ENCODE results near the gene GIGYF2.
A peak's percentile ranks its signal among the peaks of the same experiment; 100 is the strongest.

GIGYF2 gene

DNA sequence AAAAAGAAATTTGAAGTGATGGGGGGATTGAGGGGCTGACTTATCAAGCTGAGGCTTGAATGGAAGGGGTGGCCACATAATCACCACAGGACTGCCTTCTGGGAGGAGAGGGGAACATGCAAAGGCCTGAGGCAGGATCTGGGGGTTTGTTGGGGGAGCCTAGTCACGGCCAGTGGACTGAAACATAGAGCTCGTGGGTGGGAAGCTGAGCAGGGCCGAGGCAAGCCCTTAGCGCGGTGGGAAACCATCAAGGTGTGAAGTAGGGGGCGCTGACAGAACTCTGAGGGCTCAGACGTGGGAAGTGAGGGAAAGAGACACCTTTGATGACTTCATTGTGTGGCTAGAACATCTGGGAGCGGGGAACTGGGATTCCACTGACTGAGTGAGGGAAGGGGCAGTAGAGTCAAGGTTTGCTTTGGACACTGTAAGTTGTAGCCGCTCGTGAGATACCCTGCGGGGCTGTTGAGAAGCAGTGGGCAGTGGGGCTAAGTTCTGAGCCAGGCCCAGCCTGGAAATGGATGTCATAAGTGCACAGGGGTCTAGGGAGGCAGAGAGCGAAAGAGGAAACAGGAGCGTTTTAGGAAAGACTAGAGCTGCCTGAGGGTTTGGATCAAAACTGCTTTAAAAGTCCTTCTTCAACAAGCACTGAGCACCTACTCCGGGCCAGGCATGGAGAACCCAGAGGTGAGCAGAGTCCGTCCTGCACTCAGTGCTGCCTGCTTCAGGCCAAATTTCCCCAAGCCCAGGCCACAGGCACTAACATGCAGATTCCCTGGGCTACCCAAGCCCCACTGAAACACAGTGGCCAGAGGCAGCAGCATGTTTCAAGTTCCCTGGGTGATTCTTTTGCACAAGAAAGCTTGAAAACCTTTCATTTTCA, 172.2 kb downstream of the GIGYF2 start:
- H3K4me3 Mint-ChIP-seq = no peak overlapping the region
- no peaks in the 10 kb centered on the region for H3K36me3 Mint-ChIP-seq
- H3K4me1 Mint-ChIP-seq (ENCODE audit: low read depth) = no peaks in the 10 kb centered on the region
- no peaks in the 10 kb centered on the region for H3K9me3 Mint-ChIP-seq (ENCODE audit: low read depth)
- no peak overlapping the region for H3K27ac Mint-ChIP-seq
- peaks cover 1% of the 10 kb centered on the region for H3K27me3 Mint-ChIP-seq

DNA sequence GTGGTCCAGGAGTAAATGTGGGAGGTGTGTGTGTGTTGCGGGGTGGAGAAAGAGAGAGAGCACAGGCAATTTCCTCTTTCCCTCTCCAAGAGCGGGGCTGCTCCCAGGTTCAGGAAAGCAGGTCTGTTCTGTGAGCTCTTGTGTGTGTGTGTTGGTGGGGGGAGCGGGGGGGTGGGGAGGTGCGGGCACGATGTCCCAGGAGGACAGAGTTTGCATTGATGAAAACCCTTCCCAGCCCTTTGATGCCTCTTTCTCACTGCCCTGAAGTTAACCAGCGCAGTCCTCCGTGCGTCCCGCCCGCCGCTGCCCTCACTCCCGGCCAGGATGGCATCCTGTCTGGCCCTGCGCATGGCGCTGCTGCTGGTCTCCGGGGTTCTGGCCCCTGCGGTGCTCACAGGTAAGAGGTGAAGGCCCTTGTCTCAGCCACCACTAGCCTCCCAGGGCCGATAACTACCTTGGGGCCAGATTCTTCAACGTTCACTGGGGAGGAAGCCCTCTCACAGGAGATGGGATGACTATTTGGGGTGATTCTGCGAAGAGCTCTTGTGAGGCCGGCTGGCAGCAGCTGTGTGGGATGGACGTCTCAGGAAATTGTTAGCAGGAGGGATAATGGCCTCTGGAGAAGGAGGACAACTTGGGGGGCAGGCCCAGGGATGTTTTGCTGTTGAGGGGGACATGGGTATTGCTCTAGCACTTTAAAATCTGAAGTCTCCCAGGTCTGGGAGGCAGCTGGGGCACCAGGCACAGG, 173.1 kb downstream of the GIGYF2 start, which contains the start of gene SNORC:
TSS of gene SNORC (plus strand) at position 247 of the 748 bp plus-strand sequence. CDS start at position 325, 78 bp downstream.
- Mint-ChIP-seq H3K4me1 (ENCODE audit: low read depth) (peaks cover 1% of the 10 kb centered on the region), H3K27me3 (peaks cover 3% of the 10 kb centered on the region), H3K4me3 (no peak within 1 kb of the TSS), H3K36me3 (no peaks in the 10 kb centered on the region), H3K9me3 (ENCODE audit: low read depth) (no peaks in the 10 kb centered on the region), H3K27ac (no peak within 1 kb of the TSS)

DNA sequence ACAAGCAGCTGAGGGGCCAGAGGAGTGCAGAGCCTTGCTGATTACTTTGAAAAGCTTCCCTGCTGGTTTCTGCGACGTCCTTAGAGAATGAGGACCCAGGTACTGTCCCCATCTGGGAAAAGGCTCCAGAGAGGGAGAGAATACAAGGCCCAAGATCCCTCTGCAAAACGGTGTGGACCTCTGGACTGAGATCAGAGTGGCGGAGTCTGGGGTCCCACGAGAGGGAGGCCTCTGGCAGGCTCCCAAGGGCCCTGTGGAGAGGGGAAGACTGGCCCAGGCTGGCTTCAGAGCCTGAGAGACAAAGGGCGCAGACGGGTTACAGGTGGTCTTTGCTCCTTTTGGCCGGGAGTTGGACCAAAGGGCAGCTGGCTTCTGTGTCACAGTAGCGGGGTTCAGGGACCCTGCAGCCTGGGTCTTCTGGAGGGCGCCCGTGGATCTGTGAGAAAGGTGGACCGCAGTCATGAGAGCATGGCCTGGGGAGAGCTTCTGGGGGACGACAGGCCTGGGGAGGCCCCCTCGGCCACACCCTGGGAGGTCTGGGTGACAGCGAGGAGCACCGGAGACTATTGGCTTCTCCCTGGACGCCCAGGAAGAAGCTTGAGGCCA, 173.7 kb downstream of the GIGYF2 start:
- H3K9me3 Mint-ChIP-seq (ENCODE audit: low read depth) = no peaks in the 10 kb centered on the region
- H3K27ac Mint-ChIP-seq = no peak overlapping the region
- H3K4me3 Mint-ChIP-seq = no peak overlapping the region
- peaks cover 5% of the 10 kb centered on the region for H3K27me3 Mint-ChIP-seq
- peaks cover 3% of the 10 kb centered on the region for H3K4me1 Mint-ChIP-seq (ENCODE audit: low read depth)
- no peaks in the 10 kb centered on the region for H3K36me3 Mint-ChIP-seq

GRCh38 chr2:232871418-232871834, 174.3 kb downstream of the GIGYF2 start:
- Mint-ChIP-seq H3K27ac (no peak overlapping the region), H3K9me3 (ENCODE audit: low read depth) (no peaks in the 10 kb centered on the region), H3K4me1 (ENCODE audit: low read depth) (peaks cover 3% of the 10 kb centered on the region), H3K4me3 (no peak overlapping the region), H3K36me3 (no peaks in the 10 kb centered on the region), H3K27me3 (peaks cover 5% of the 10 kb centered on the region)

DNA sequence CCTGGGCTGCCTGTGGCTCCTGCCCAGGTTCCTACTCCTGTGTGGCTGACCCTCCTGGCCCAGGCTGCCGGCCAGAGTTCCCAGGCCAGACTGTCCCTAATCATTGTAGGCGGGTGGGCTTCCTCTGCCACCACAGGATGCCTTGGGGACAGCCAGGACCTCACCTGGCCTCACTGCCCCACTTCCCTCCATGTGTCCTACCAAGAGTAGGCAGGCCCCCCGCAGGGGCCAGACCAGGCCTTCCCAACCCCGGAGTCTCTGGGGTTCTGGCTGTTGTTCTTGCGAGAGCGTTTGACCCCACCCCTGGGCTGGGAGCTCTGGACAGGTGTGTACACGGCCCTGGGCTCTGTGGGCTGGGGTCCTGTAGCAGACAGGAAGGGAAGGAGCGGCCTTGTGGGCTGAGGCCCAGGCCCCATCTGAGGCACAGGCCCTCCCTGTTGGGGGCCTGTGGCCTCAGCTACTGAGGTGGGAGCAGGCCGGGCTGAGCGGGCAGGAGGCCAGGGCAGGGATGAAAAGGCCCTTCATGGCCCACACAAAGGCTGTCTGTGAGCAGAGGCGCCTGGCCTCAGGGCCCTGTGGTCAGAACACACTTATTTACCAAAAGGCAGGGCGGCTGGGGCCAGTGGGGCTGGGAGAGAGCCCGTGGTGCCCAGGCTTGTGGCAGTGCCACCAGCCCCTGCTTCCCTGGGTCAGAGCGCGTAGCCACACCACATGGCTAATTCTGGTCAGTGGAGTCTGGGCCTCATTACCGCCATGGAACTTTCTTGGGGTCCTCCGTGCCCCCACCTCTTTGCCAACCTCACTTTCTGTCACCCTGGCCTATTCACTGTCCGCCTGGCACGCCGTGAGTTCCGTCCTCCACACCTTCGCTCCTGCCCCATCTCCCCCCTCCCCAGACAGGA, 175.0 kb downstream of the GIGYF2 start:
- Mint-ChIP-seq H3K27ac (no peak overlapping the region), H3K4me1 (ENCODE audit: low read depth) (peaks cover 3% of the 10 kb centered on the region), H3K27me3 (peaks cover 5% of the 10 kb centered on the region), H3K4me3 (no peak overlapping the region), H3K9me3 (ENCODE audit: low read depth) (no peaks in the 10 kb centered on the region), H3K36me3 (no peaks in the 10 kb centered on the region)

DNA sequence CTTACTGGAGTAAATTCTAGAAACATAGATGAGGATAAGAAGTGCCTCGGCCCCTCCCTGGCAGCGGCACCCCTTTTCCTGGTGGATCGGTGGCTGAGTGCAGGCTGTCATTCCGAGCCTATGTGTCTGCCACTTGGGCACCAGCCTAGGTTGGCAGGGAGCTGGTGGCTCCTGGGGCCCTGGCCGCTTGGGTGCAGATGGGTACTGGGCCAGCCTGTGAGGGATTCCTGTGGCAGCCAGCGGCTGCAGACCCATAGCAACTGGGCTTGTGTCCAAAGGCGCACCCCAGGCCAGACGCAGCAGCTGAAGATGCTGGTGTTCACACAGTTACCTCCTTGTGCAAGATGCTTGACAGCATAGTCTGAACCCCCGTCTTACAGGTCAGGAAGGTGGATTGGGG, 175.7 kb downstream of the GIGYF2 start:
- Mint-ChIP-seq H3K4me1 (ENCODE audit: low read depth) (peaks cover 5% of the 10 kb centered on the region), H3K36me3 (no peaks in the 10 kb centered on the region), H3K27me3 (peaks cover 7% of the 10 kb centered on the region), H3K27ac (no peak overlapping the region), H3K4me3 (no peak overlapping the region), H3K9me3 (ENCODE audit: low read depth) (no peaks in the 10 kb centered on the region)

DNA sequence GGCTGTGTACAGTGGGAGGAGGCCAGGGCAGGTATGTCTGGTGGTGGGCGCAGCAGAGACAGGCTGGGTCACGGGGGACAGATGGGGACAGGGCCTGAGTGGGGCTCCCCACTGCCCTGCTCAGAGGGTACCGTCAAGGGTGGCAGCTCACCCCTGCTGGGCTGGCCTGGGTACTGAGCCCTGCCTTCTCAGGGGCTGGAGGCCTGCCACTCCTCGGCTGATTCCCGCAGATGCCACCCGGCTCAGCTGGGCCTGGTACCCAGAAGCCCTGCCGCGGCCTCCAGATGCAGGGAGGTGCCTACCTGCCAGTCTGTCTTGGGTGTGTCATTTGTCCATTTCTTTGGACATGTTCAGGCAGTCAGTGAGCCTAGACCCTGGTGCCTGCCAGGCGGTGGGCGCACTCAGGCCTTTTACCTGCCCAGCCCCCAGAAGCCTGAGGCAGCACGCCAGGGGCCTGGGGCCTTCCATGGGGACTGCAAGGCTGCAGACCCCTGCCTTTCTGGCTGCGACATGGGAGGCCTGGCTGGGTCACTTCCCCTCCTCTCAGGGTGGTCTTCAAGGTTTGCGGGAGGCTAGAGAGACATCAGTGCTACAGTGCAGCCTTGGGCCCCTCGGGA, 176.3 kb downstream of the GIGYF2 start:
- Mint-ChIP-seq H3K36me3 (no peaks in the 10 kb centered on the region), H3K4me3 (no peak overlapping the region), H3K9me3 (ENCODE audit: low read depth) (no peaks in the 10 kb centered on the region), H3K27me3 (peaks cover 7% of the 10 kb centered on the region), H3K27ac (no peak overlapping the region), H3K4me1 (ENCODE audit: low read depth) (peaks cover 5% of the 10 kb centered on the region)

DNA sequence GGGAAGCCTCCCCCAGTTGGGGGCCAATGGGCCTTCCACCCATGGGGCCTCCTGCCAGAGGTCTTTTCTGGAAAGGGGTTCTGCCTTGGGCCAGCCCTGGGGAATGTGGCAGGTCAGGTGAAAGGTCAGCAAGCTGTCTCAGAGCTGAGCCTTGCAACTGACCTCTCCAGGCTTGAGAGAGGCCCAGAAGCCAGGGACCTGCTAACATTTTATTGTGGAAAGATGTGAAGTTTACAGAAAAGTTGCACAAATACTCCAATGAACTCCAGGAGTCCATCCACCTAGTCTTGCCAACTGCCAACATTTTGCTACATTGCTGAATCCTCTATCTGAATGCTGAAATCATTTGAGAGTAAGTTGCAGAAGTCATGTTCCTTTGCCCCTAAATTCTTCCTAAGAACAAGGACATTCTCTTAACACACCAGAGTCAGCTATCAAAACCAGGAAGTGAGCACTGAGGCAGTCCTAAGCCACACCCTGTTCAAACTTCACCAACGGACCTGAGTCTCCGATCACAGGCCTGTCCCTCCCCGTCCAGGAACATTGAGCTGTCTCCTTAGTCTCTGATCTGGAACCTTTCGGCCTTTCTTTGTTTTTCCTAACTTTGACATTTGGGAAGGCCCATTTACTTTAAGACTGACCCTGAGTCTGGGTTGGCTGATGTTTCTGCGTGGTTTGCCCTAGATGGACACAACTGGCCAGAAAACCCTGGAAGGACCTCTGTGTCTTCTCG, 176.9 kb downstream of the GIGYF2 start:
- peak overlapping the region; percentile 4 for H3K4me3 Mint-ChIP-seq

DNA sequence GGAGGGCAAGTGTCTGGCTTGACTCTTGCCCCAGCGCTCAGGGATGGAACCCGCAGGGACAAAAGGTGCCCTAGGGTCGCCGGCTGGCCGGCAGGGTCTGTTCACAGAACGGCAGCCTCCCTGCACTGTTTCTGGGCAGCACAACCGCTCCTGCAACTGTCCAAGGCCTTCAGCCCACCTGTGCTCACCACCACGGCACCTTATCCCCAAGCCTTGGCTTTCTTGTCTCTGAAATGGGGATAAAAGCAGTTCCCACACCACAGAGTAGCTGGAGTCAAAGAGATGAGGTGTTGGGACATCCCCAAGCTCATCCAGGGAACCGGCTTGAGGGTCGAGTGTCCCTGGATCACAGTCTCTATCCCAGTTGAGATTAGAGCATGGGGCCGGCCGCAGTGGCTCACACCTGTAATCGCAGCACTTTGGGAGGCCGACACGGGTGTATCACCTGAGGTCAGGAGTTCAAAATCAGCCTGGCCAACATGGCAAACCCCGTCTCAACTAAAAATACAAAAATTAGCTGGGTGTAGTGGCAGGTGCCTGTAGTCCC, 177.6 kb downstream of the GIGYF2 start:
- H3K4me1 Mint-ChIP-seq (ENCODE audit: low read depth) = peaks cover 5% of the 10 kb centered on the region
- no peaks in the 10 kb centered on the region for H3K36me3 Mint-ChIP-seq
- no peak overlapping the region for H3K27ac Mint-ChIP-seq
- H3K9me3 Mint-ChIP-seq (ENCODE audit: low read depth) = no peaks in the 10 kb centered on the region
- peaks cover 7% of the 10 kb centered on the region for H3K27me3 Mint-ChIP-seq
- peak overlapping the region; percentile 67 for H3K4me3 Mint-ChIP-seq

More for the DNA sequence above, 176.9 kb downstream of the GIGYF2 start:
- Mint-ChIP-seq H3K4me1 (ENCODE audit: low read depth) (peaks cover 5% of the 10 kb centered on the region), H3K36me3 (no peaks in the 10 kb centered on the region), H3K27me3 (peaks cover 7% of the 10 kb centered on the region), H3K9me3 (ENCODE audit: low read depth) (no peaks in the 10 kb centered on the region), H3K27ac (no peak overlapping the region)

GRCh38 chr2:232875256-232876121, 178.4 kb downstream of the GIGYF2 start:
- Mint-ChIP-seq H3K4me1 (ENCODE audit: low read depth) (peaks cover 5% of the 10 kb centered on the region), H3K4me3 (peak overlapping the region; percentile 67), H3K27ac (no peak overlapping the region), H3K27me3 (peaks cover 7% of the 10 kb centered on the region), H3K36me3 (no peaks in the 10 kb centered on the region), H3K9me3 (ENCODE audit: low read depth) (no peaks in the 10 kb centered on the region)

GRCh38 chr2:232876161-232876977, 179.2 kb downstream of the GIGYF2 start:
- Mint-ChIP-seq H3K36me3 (no peaks in the 10 kb centered on the region), H3K4me3 (peak overlapping the region; percentile 38), H3K27me3 (peaks cover 7% of the 10 kb centered on the region), H3K27ac (no peak overlapping the region), H3K4me1 (ENCODE audit: low read depth) (peaks cover 5% of the 10 kb centered on the region), H3K9me3 (ENCODE audit: low read depth) (no peaks in the 10 kb centered on the region)

DNA sequence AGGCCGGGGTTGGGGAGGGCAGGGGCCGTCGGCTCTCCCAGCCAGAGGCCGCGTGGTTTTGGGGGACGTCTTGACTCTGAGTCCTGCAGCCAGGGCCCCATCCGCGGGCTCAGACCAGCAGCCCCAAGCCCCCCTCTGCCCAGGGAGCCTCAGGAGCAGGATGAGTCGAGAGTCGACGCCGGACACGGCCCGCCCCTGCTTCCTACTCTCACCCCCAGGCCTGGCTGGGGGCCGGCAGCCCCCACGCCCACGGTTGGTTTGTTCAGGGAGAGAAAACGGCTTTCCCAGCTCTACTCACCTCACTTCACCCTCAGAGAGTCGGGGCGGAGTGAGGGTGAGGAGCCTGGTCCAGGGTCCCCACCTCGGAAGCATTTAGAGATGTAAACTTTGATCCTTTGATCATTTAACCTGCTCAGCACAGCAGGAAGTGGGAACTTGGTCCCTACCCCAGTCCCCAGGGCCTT, 179.9 kb downstream of the GIGYF2 start:
- no peaks in the 10 kb centered on the region for H3K9me3 Mint-ChIP-seq (ENCODE audit: low read depth)

More for the DNA sequence above, 179.9 kb downstream of the GIGYF2 start:
- Mint-ChIP-seq H3K27me3 (peaks cover 7% of the 10 kb centered on the region), H3K4me1 (ENCODE audit: low read depth) (peaks cover 5% of the 10 kb centered on the region), H3K27ac (no peak overlapping the region), H3K4me3 (peak overlapping the region; percentile 75), H3K36me3 (no peaks in the 10 kb centered on the region)

All from activated naive CD8-positive, alpha-beta T cell (primary cell).